GM19372 (cell line): ENCODE measurements around the gene UBASH3A.
"Not testable (repeated sequence)": the region's sequence is repeated elsewhere in the genome, so short reads cannot be mapped to it uniquely, and the experiment has no call there.

Experiments used
- ATAC-seq: cut with Tn5 transposase; IDR thresholded peaks from one replicate; pipeline ENCODE4 v1.9.1; 2021; ENCODE audit warnings: mild to moderate bottlenecking, low read depth, moderate library complexity; ENCODE audit not compliant: unreplicated experiment

The UBASH3A gene

GRCh38 chr21:42408718-42409117 lies 5.0 kb downstream of the UBASH3A start:
- ATAC-seq: not testable (repeated sequence)

GRCh38 chr21:42409366-42409765 lies 5.7 kb downstream of the UBASH3A start:
- no peak for ATAC-seq

DNA sequence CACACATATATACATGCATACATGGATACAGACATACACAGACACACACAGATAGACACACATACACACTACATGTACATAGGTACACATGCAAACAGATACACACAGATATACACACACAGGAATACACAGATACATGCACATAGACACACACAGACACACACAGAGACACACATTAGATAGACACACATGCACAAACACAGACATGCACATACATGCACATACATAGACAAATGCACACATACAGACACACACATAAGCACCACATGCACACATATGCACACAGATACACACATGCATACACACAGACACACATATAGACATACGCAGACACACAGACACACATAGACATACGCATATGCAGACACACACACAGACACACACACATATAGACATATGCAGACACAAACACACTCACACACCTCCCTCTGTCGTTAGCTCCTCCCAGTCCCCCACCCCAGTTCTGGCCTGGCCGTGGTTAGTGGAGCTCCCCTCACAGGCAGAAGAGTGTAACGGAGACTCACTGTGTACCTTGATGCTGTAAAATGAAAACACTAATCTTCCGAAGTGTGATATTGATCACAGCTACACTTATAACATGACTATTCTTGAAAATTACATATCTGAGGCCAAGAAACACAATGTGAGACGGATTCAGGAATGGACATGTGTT lies 7.6 kb downstream of the UBASH3A start:
- ATAC-seq: no peak

GRCh38 chr21:42411891-42412635 lies 8.4 kb downstream of the UBASH3A start:
- ATAC-seq: no peak

- no peak for ATAC-seq
Measured at GRCh38 chr21:42412636-42412933, 8.9 kb downstream of the UBASH3A start.

GRCh38 chr21:42413093-42413492 lies 9.4 kb downstream of the UBASH3A start:
- no peak for ATAC-seq

GRCh38 chr21:42413500-42413899 lies 9.8 kb downstream of the UBASH3A start:
- ATAC-seq: no peak

- ATAC-seq: no peak
Measured at GRCh38 chr21:42414066-42414465, 10.4 kb downstream of the UBASH3A start.

DNA sequence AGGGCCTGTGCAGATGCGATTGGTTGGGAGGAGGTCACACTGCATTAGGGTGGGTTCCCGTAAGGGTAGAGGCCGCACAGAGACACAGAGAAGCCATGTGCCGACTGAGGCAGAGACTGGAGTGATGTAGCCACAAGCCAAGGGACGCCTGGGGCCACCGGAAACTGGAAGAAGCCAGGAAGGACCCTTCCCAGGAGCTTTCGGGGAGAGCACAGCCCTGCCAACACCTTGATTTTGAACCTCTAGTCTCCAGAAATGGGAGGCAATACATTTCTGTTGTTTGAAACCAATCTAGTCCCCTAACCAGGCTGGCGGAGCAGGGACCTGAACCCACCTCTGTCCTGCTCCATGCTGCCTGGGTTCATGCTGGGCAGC lies 10.8 kb downstream of the UBASH3A start:
- no peak for ATAC-seq

- ATAC-seq: peak; percentile 65
Measured at GRCh38 chr21:42414928-42415769, 11.4 kb downstream of the UBASH3A start.

DNA sequence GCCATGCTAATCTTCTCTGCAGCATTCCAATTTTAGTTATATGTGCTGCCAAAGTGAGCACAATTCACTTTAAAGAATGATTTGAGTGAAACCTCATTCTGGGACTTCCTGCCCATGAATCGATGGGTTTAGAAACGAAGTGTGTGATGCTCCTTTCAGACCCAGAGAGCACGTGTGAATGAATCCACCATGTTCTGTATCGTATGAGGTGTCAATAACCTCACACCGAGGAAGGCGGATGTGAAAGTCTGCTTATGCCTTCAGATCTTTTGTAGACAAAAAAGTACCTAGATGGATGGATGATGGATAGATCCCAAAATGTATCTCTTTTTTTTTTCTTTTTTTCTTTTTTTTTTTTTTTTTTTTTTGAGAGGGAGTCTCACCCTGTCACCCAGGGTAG lies 13.8 kb downstream of the UBASH3A start:
- no peak for ATAC-seq

DNA sequence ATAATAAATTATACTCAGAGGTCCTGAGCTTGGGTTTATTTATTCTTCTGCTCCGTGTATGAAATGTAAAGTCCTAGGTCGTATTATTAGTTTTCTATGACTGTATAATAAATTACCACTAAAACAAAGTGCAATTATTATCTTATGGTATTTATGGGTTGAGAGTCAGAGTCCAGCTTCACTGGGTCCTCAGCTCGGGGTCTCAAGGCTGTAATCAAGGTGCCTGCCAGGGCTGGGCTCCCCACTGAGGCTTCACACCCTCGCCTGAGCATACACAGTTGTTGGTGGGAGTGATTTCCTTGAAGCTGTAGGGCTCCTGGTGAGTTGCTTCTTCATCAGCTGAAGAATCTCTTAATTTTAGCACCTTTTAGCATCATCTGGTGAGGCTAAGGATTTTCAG lies 15.2 kb downstream of the UBASH3A start:
- ATAC-seq: no peak

DNA sequence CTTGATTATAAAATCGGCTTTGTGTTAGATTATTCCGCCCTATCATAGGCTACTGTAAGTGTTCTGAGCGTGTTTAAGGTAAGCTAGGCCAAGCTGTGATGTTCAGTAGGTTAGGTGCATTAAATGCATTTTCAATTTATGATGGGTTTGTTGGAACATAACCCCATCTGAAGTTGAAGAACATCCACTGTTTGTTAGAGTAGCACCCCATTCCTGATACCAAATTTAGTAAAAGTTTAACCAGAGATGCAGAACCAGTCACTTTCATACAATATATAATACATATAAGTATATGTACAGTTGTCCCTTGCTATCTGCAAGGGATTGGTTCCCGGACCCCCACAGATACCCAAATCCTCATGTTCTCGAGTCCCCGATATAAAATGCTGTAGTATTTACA lies 16.1 kb downstream of the UBASH3A start:
- no peak for ATAC-seq

DNA sequence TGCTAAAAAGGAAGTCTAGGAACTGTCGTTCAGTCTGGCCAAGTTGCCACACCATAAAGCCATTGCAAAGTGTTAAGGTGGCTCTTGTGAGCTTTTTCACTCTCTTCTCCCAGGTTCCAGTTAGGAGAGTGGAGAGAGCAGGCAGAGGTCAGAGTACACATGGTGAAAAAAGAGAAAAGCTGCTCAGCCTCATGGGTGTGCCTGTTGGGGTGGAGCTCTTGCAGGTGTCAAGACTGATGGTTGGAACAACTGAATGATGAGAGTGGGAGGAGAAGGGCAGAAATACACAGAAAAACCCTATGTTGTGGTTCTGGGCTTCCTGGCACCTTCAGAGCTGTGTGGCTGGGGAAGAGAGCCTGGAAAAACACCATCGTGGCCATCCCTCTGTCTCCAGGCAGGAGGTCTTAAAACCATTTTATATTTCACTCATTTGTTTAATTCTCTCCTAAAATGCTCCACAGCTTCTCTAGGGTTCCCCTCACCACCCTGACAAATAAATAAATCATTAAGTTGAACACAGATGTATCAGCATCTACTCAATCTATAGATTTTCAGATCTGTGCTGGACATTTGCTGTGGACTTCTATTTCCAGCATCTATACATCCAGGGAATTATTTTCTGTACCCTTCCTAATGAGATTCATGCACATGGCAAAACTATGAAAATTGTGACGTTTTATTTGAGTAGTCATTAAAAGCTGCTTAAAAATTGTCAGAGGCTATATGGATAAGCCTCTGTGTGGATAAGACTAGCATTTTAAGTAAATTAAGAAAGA lies 17.5 kb downstream of the UBASH3A start:
- no peak for ATAC-seq

- no peak for ATAC-seq
Measured at GRCh38 chr21:42423197-42423675, 19.5 kb downstream of the UBASH3A start.

DNA sequence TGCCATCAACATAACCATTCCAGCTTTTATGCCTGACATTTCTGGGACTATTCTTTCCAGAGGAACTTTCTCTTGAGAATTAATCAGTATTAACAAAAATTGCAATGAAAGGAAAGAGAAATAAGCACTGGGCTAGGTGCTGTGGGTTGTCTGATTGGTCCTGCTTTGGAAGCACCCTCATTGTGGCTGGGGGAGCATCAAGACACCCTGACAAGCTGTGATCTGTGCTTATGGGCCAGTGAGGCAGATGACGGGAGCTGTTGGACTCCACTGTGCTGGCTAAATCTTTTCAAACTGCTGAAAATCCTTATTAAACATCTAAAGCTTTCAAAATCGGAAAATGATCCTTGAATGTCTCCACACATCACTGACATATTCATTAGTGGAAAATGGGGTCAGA lies 20.0 kb downstream of the UBASH3A start:
- ATAC-seq: no peak

DNA sequence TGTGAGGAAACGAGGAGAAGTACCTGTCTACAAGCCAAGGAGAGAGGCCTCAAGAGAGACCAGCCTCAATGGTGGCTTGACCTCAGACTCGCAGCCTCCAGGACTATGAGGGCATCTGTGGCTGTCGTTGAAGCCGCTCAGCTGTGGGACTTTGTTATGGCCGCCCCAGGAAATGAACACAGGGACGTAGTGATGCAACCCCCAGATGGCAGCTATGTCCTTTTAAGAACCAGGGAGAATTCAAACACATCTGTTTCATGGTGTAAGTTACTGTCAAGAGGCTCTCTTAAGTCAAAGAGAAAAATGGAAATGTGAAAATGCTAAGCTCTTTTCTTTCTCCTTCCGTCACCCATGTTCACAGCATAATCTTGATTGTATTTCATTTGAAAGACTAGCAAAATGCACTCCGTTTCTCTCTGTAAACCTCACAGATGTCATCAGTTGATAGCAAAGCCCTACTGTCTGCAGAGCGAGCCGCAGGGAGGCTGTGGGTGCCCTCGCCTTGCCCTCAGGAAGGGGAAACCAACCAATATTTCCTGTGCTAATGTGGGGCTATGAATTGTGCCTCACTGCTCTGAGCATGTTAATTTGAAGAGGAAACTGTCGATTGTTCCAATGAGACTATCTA lies 21.3 kb downstream of the UBASH3A start:
- no peak for ATAC-seq

DNA sequence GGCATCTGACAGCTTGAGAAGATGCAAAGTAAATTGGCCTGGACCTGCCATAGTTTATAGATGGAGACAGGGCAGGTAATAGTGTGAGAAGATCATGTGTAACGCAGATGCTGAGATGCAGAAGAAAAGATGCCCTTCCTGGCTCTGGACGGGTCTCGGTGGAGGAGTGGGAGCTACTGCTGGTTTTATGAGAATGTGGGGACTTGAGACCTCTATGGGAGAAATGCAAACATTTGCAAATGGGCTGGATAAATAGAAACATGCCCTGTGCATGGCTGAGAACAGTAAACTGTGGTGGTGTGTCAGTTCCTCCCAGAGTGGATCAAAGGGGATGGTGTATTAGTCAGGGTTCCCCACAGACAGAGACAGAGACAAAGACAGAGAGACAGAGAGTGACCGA lies 21.9 kb downstream of the UBASH3A start:
- ATAC-seq: no peak

DNA sequence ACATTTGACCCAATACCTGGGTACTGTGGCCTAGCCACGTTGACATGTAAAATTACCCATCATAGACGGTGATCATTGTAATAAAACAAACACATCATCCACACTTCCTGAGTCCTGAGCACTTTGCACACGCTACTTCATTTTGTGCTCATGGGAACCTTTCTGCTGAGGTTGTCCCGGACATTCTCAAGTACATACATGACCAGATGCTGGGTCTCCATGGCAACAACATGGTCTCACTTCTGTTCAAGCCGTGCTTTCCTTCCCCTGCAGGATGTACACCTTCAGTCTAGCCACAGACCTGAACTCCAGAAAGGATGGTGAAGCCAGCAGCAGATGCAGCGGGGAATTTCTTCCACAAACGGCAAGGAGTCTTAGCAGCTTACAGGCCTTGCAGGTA lies 22.7 kb downstream of the UBASH3A start:
- no peak for ATAC-seq

- no peak for ATAC-seq
Measured at GRCh38 chr21:42426876-42427480, 23.3 kb downstream of the UBASH3A start.
